ENCODE data around the gene SDK2. TPM values are rescaled to one million over a fixed set of nuclear protein-coding genes. Genes with fewer than 3 reads are reported as not detected.

Gene SDK2
- total and polyA plus RNA-seq, 9 donors = 0.40 to 5.4 (median 0.96) TPM

GRCh38 chr17:73683771-73684170 lies 39.5 kb upstream of the SDK2 start:
- WGBS, 3 donors = 50 to 62% (median 58%) methylated on average over 6 of the region's 6 CpGs
- intact Hi-C loops (cut with DNase I) = no loop called here
- Histone ChIP-seq H3K4me1 (ENCODE audit: insufficient read depth) (no peaks in the 10 kb centered on the region), H3K36me3 (no peaks in the 10 kb centered on the region), H3K27ac (no peak overlapping the region), H3K9me3 (peaks cover 0 to 3% of the 10 kb centered on the region in 2 donors), H3K4me3 (no peak overlapping the region), H3K27me3 (no peaks in the 10 kb centered on the region)
- DNase-seq = no peak
- TF ChIP-seq EP300 (IDR thresholded peaks at IDR 0.05) (no peak), POLR2A (IDR thresholded peaks at IDR 0.05) (no peak), CTCF (IDR thresholded peaks at IDR 0.05) (no peak)

GRCh38 chr17:73681946-73682345 lies 37.7 kb upstream of the SDK2 start:
- Histone ChIP-seq H3K4me1 (ENCODE audit: insufficient read depth) (no peaks in the 10 kb centered on the region), H3K9me3 (peaks cover 0 to 3% of the 10 kb centered on the region in 2 donors), H3K4me3 (no peak overlapping the region), H3K27me3 (no peaks in the 10 kb centered on the region), H3K36me3 (no peaks in the 10 kb centered on the region), H3K27ac (no peak overlapping the region)
- WGBS, 3 donors = 49 to 100% (median 100%) methylated on average over 1 of the region's 1 CpG
- TF ChIP-seq CTCF (IDR thresholded peaks at IDR 0.05) = no peak
- TF ChIP-seq POLR2A (IDR thresholded peaks at IDR 0.05) = no peak
- TF ChIP-seq EP300 (IDR thresholded peaks at IDR 0.05) = no peak
- DNase-seq = no peak
- intact Hi-C loops (cut with DNase I) = no loop called here

GRCh38 chr17:73679476-73679875 lies 35.2 kb upstream of the SDK2 start:
- Histone ChIP-seq H3K4me1 (ENCODE audit: insufficient read depth) (no peaks in the 10 kb centered on the region), H3K36me3 (no peaks in the 10 kb centered on the region), H3K27me3 (no peaks in the 10 kb centered on the region), H3K27ac (no peak overlapping the region), H3K4me3 (no peak overlapping the region), H3K9me3 (peaks cover 0 to 3% of the 10 kb centered on the region in 2 donors)
- no peak for TF ChIP-seq CTCF (IDR thresholded peaks at IDR 0.05)
- TF ChIP-seq POLR2A (IDR thresholded peaks at IDR 0.05) = no peak
- no peak for TF ChIP-seq EP300 (IDR thresholded peaks at IDR 0.05)
- intact Hi-C loops (cut with DNase I) = no loop called here
- DNase-seq = no peak
- WGBS, 3 donors = 70 to 78% (median 76%) methylated on average over 4 of the region's 4 CpGs

GRCh38 chr17:73678999-73679398 lies 34.8 kb upstream of the SDK2 start:
- WGBS, 3 donors = 65 to 74% (median 69%) methylated on average over 7 of the region's 7 CpGs
- H3K4me3 ChIP-seq = no peak overlapping the region
- no peaks in the 10 kb centered on the region for H3K4me1 ChIP-seq (ENCODE audit: insufficient read depth)
- no peaks in the 10 kb centered on the region for H3K36me3 ChIP-seq
- H3K9me3 ChIP-seq = peaks cover 0 to 3% of the 10 kb centered on the region in 2 donors
- H3K27me3 ChIP-seq = no peaks in the 10 kb centered on the region
- no peak for DNase-seq
- intact Hi-C loops (cut with DNase I) = no loop called here
- no peak overlapping the region for H3K27ac ChIP-seq
- TF ChIP-seq POLR2A (IDR thresholded peaks at IDR 0.05) (no peak), CTCF (IDR thresholded peaks at IDR 0.05) (no peak), EP300 (IDR thresholded peaks at IDR 0.05) (no peak)

Data from ovary (tissue), 9 donors.